ENCODE data around the gene HLTF. TPM values are rescaled to one million over a fixed set of nuclear protein-coding genes. Genes with fewer than 3 reads are reported as not detected.
A peak's percentile ranks its signal among the peaks of the same experiment; 100 is the strongest.

Gene HLTF
- total and polyA plus RNA-seq, 2 of the 13 experiments (the other 11 are each of a cell fraction or from before 2014, with no cell fraction given) = 12.0 to 22.9 TPM

DNA sequence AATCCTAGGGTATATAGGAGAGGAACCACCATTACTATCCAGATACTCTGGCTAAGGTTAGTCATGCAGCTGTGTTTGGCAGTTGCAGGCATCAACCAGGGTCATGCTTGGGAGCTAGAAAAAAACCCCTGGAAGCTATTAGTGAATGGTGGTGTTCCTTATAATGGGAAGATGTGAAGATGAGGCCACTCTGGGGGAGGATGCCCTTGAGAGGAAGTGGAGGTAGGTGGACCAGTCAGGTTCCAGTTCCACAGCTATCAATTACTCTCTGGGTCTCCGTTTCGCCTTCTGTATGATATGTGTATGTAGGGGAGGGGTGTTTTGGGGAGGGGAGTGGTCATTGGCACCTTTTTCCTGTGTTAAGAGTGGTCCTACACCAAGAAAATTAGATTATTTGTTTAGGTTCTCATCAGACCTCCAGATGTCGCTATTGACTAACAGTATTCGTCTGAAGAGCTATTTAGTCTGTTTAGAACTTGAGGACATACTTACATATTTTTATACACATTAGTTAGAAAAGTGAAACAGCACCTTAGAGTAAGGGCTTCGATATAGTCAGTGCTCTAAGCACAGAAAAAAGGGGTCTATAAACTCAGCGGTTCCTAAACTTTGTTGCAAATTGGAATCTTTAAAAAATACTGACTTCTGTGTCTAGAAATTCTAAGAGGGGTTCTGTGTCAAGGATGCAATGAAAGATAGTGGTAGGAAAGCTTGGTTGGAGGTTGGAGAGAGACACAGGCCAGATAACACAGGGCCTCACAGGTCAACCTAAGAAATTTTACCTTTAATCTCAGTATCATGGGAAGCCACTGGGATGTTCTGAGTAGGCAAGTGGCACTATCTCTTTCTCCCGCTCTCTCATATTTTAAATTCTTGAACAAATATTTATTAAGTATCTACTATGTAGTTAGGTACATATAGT, 34.0 kb upstream of the HLTF start (continued):
- TF ChIP-seq, protein P1, sequence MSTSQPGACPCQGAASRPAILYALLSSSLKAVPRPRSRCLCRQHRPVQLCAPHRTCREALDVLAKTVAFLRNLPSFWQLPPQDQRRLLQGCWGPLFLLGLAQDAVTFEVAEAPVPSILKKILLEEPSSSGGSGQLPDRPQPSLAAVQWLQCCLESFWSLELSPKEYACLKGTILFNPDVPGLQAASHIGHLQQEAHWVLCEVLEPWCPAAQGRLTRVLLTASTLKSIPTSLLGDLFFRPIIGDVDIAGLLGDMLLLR (CRISPR knock-in tag; IDR thresholded peaks at IDR 0.05) = no peak
- TF ChIP-seq WIZ (CRISPR knock-in tag; IDR thresholded peaks at IDR 0.05) (no peak), ZNF605 (CRISPR knock-in tag; IDR thresholded peaks at IDR 0.05) (no peak), RXRB (CRISPR knock-in tag; IDR thresholded peaks at IDR 0.05; ENCODE audit: borderline replicate concordance) (peak; percentile 20; the same call in 1 of the 2 replicates), ZNF335 (CRISPR knock-in tag; IDR thresholded peaks at IDR 0.05) (no peak), PRPF4 (IDR thresholded peaks at IDR 0.05; ENCODE audit: low read depth, low read length, poor library complexity, severe bottlenecking) (no peak), HOXA7 (CRISPR knock-in tag; IDR thresholded peaks at IDR 0.05) (no peak), RCOR2 (CRISPR knock-in tag; IDR thresholded peaks at IDR 0.05) (no peak), ZNF543 (CRISPR knock-in tag; IDR thresholded peaks at IDR 0.05) (no peak)
- TF ChIP-seq, protein P2, sequence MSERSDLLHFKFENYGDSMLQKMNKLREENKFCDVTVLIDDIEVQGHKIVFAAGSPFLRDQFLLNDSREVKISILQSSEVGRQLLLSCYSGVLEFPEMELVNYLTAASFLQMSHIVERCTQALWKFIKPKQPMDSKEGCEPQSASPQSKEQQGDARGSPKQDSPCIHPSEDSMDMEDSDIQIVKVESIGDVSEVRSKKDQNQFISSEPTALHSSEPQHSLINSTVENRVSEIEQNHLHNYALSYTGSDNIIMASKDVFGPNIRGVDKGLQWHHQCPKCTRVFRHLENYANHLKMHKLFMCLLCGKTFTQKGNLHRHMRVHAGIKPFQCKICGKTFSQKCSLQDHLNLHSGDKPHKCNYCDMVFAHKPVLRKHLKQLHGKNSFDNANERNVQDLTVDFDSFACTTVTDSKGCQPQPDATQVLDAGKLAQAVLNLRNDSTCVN (CRISPR knock-in tag; IDR thresholded peaks at IDR 0.05; ENCODE audit: borderline replicate concordance) = no peak
- TF ChIP-seq, protein P3, sequence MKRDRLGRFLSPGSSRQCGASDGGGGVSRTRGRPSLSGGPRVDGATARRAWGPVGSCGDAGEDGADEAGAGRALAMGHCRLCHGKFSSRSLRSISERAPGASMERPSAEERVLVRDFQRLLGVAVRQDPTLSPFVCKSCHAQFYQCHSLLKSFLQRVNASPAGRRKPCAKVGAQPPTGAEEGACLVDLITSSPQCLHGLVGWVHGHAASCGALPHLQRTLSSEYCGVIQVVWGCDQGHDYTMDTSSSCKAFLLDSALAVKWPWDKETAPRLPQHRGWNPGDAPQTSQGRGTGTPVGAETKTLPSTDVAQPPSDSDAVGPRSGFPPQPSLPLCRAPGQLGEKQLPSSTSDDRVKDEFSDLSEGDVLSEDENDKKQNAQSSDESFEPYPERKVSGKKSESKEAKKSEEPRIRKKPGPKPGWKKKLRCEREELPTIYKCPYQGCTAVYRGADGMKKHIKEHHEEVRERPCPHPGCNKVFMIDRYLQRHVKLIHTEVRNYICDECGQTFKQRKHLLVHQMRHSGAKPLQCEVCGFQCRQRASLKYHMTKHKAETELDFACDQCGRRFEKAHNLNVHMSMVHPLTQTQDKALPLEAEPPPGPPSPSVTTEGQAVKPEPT (CRISPR knock-in tag; IDR thresholded peaks at IDR 0.05; ENCODE audit: low read depth) = no peak
